GM18867 (cell line): ENCODE data around the gene C1orf35.
"Not testable (repeated sequence)": the region's sequence is repeated elsewhere in the genome, so short reads cannot be mapped to it uniquely, and the experiment has no call there.

ENCODE experiments used
- ATAC-seq: cut with Tn5 transposase; IDR thresholded peaks from one replicate; pipeline ENCODE4 v1.9.1; 2021; ENCODE audit warnings: mild to moderate bottlenecking, moderate library complexity; ENCODE audit not compliant: unreplicated experiment

The C1orf35 gene

GRCh38 chr1:228142701-228143136 is 39.6 kb upstream of the C1orf35 start:
- ATAC-seq, result no peak

GRCh38 chr1:228142155-228142691 is 39.1 kb upstream of the C1orf35 start:
- no peak for ATAC-seq

- no peak for ATAC-seq
Measured at GRCh38 chr1:228141226-228142044, 38.3 kb upstream of the C1orf35 start.

GRCh38 chr1:228140724-228141225 is 37.6 kb upstream of the C1orf35 start:
- no peak for ATAC-seq

GRCh38 chr1:228139931-228140723 is 37.0 kb upstream of the C1orf35 start, which contains the start of gene GUK1:
GUK1 (plus strand) TSS chr1:228140279; CDS start chr1:228140303, 24 bp downstream.
- ATAC-seq, result peak; percentile 88

- no peak for ATAC-seq
Measured at GRCh38 chr1:228139406-228139930, 36.3 kb upstream of the C1orf35 start.

- no peak for ATAC-seq
Measured at GRCh38 chr1:228136901-228137300, 33.8 kb upstream of the C1orf35 start.

GRCh38 chr1:228134591-228134990 is 31.5 kb upstream of the C1orf35 start:
- ATAC-seq, result no peak

GRCh38 chr1:228131766-228132165 is 28.6 kb upstream of the C1orf35 start:
- no peak for ATAC-seq

- ATAC-seq, result no peak
Measured at GRCh38 chr1:228125185-228125584, 22.1 kb upstream of the C1orf35 start.

GRCh38 chr1:228123505-228123904 is 20.4 kb upstream of the C1orf35 start:
- ATAC-seq, result no peak

- no peak for ATAC-seq
Measured at GRCh38 chr1:228122921-228123441, 19.9 kb upstream of the C1orf35 start.

- no peak for ATAC-seq
Measured at GRCh38 chr1:228120857-228121489, 17.8 kb upstream of the C1orf35 start.

- ATAC-seq, result no peak
Measured at GRCh38 chr1:228120351-228120750, 17.2 kb upstream of the C1orf35 start.

GRCh38 chr1:228118040-228118439 is 14.9 kb upstream of the C1orf35 start:
- no peak for ATAC-seq

GRCh38 chr1:228117335-228117734 is 14.2 kb upstream of the C1orf35 start:
- ATAC-seq, result no peak

- no peak for ATAC-seq
Measured at GRCh38 chr1:228114827-228115226, 11.7 kb upstream of the C1orf35 start.

- no peak for ATAC-seq
Measured at GRCh38 chr1:228112617-228113016, 9.5 kb upstream of the C1orf35 start.

- ATAC-seq, result no peak
Measured at GRCh38 chr1:228112167-228112566, 9.0 kb upstream of the C1orf35 start.

- ATAC-seq, result not testable (repeated sequence)
Measured at GRCh38 chr1:228111315-228111714, 8.2 kb upstream of the C1orf35 start.
